ENCODE results near the gene PTGDS. TPM values are rescaled to one million over a fixed set of nuclear protein-coding genes. Genes with fewer than 3 reads are reported as not detected.

PTGDS gene
- total RNA-seq, 1 experiment from 2014 or later: 3.6 TPM

DNA sequence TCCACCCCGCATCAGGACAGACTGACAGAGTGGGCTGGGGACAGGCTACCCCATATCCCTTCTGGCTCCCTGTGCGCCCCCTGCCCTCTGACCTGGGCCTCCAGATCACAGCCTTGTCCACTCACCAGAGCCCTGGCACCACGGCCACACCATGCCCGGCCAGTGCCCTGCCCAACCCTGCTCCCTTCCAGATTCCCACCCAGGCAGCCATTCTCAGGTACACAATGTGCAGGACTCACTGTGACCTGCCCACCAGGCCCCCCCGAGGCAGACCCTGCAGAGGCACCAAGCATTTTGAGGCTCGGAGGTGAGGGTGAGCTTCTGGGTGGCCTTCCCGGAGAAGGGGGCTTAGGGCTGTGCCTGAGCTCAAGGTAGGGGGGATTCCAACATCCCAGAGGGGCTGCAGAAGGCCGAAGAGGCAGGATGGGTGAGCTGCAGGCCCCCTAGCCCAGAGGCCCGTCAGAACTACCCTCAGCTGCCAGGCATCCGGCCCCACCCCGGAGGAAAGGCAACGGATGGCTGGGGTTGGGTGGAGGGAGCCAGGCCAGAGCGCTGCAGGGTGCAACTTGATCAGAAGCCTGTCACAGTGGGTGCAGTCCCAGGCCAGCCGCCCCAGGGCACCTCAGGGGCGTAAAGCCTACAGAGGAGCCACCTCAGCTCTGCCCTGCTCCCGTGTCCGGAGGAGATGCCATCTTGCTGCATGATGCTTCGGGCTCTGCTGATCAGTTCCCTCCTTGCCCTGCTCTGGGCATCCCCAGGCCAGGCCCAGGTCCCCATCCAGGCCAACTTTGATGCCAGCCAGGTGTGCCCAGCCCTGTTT is 5.1 kb downstream of the PTGDS start, which contains the start of gene LCNL1:
LCNL1 (plus strand) TSS at position 762 of the 820 bp plus-strand sequence. CDS start 594 bp downstream, outside the sequence.
- Histone ChIP-seq H4K91ac (ENCODE audit: insufficient read length, low read depth, low read length) (no peak within 1 kb of the TSS), H3K56ac (ENCODE audit: insufficient read length, low read depth, low read length) (no peak within 1 kb of the TSS), H4K8ac (replicated peaks; ENCODE audit: insufficient read length, low read depth, low read length) (no peak within 1 kb of the TSS), H2AK5ac (ENCODE audit: insufficient read length, low read length) (no peak within 1 kb of the TSS), H3K18ac (ENCODE audit: insufficient read length, low read depth, low read length) (no peak within 1 kb of the TSS), H2BK12ac (ENCODE audit: insufficient read length, low read depth, low read length) (no peak within 1 kb of the TSS), H4K20me1 (ENCODE audit: control insufficient read depth, insufficient read depth, insufficient read length) (no peaks in the 10 kb centered on the region), H3T11ph (ENCODE audit: low read length) (no peak within 1 kb of the TSS), H2BK20ac (ENCODE audit: low read depth, low read length, poor library complexity, severe bottlenecking) (no peak within 1 kb of the TSS), H4K5ac (ENCODE audit: insufficient read length, low read depth, low read length) (no peak within 1 kb of the TSS), H3K23ac (ENCODE audit: insufficient read length, low read depth, low read length) (no peak within 1 kb of the TSS), H3K9me3 (ENCODE audit: control insufficient read depth, low read depth, low read length) (no peaks in the 10 kb centered on the region), H3K79me2 (ENCODE audit: insufficient read depth, low read length) (no peaks in the 10 kb centered on the region), H3K9ac (ENCODE audit: extremely low read depth, insufficient read length, low read length) (no peak within 1 kb of the TSS), H2AFZ (ENCODE audit: low read length) (no peak within 1 kb of the TSS), H3K79me1 (ENCODE audit: insufficient read depth, low read depth, low read length, poor library complexity, severe bottlenecking) (no peaks in the 10 kb centered on the region), H3K4ac (ENCODE audit: low read depth, low read length) (no peak within 1 kb of the TSS), H2BK120ac (ENCODE audit: low read depth, low read length, poor library complexity, severe bottlenecking) (no peak within 1 kb of the TSS), H3K23me2 (ENCODE audit: insufficient read length, low read depth, low read length, poor library complexity, severe bottlenecking) (peaks cover 9% of the 10 kb centered on the region), H3K27ac (ENCODE audit: insufficient read length, low read depth, low read length) (no peak within 1 kb of the TSS), H3K14ac (ENCODE audit: insufficient read depth, low read length) (no peak within 1 kb of the TSS; the same call in 1 of the 2 replicates), H2BK15ac (ENCODE audit: low read depth, low read length) (no peak within 1 kb of the TSS), H3K4me2 (ENCODE audit: insufficient read depth, insufficient read length, low read length) (no peak within 1 kb of the TSS), H3K4me1 (ENCODE audit: insufficient read depth, low read length) (no peaks in the 10 kb centered on the region; the same call in 1 of the 2 replicates), H2BK5ac (ENCODE audit: insufficient read length, low read length) (no peak within 1 kb of the TSS), H3K27me3 (ENCODE audit: insufficient read depth, low read length) (no peaks in the 10 kb centered on the region)
- no peak within 1 kb of the TSS; a peak in 1 of 5 replicates for H3K4me3 Mint-ChIP-seq
- DNase-seq: no peak
- peaks cover 2% of the 10 kb centered on the region for H3K27me3 Mint-ChIP-seq (ENCODE audit: low read depth)
- H3K27ac Mint-ChIP-seq: peak within 1 kb of the TSS in 1 of 3 experiments; percentile 74; a peak in 1 of 7 replicates
- no peaks in the 10 kb centered on the region for H3K9me3 Mint-ChIP-seq
- TF ChIP-seq, protein P1, sequence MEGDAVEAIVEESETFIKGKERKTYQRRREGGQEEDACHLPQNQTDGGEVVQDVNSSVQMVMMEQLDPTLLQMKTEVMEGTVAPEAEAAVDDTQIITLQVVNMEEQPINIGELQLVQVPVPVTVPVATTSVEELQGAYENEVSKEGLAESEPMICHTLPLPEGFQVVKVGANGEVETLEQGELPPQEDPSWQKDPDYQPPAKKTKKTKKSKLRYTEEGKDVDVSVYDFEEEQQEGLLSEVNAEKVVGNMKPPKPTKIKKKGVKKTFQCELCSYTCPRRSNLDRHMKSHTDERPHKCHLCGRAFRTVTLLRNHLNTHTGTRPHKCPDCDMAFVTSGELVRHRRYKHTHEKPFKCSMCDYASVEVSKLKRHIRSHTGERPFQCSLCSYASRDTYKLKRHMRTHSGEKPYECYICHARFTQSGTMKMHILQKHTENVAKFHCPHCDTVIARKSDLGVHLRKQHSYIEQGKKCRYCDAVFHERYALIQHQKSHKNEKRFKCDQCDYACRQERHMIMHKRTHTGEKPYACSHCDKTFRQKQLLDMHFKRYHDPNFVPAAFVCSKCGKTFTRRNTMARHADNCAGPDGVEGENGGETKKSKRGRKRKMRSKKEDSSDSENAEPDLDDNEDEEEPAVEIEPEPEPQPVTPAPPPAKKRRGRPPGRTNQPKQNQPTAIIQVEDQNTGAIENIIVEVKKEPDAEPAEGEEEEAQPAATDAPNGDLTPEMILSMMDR (conservative IDR thresholded peaks at IDR 0.05): no peak
- H3K36me3 Mint-ChIP-seq (ENCODE audit: insufficient read depth in 1 of 3, low read depth in 3 of 3): peaks cover 0 to 3% (median 0%) of the 10 kb centered on the region in 3 experiments; a peak in 1 of 7 replicates
- no CpG with 5 or more reads among the region's 18 CpGs for WGBS (ENCODE audit: extremely low coverage, insufficient read length, low lambda C conversion rate)
- peaks cover under 1 to 9% of the 10 kb centered on the region in 2 experiments for H3K4me1 Mint-ChIP-seq
